HepG2 (cell line): Measurements from ENCODE around the gene EGR2. TPM values are rescaled to one million over a fixed set of nuclear protein-coding genes. Genes with fewer than 3 reads are reported as not detected.

Experiments used
- ATAC-seq: fragments of 200-7000 bp; cut with Tn5 transposase; 3 replicates; pipeline ENCODE4 v1.9.1; 2020; ENCODE audit warnings: mild to moderate bottlenecking, moderate library complexity
- BruUV-seq: library from RNA; stranded (reverse); fragments of 400-500 nt; replicated peaks from 2 replicates; lab custom pipeline; 2021; lab: Mats Ljungman, UMichigan
- CTCF ChIA-PET: fragments of 300-600 bp; formaldehyde crosslinking; extraction: SDS; loops from one replicate; lab custom pipeline; 2021; ENCODE audit warnings: low total read pairs, inconsistent platforms, low intra/inter-chr PET ratio; lab: Yijun Ruan, JAX
- POLR2A ChIA-PET: fragments of 350-600 bp; sonication (Branson Sonifier 250); formaldehyde crosslinking; loops from one replicate; lab custom pipeline; 2020; ENCODE audit warnings: antibody characterized with exemption, inconsistent platforms; lab: Yijun Ruan, JAX
- DNase-seq: peaks from one replicate; pipeline ENCODE4 v3.0.0-alpha.2; 2015; ENCODE audit warnings: low spot score
- FAIRE-seq: peaks from 3 replicates; lab custom pipeline; 2011; peaks lifted over from hg19 to GRCh38; lab: Jason Lieb, UNC
- H2AFZ ChIP-seq: one replicate; pipeline ENCODE4 v1.6.1; 2011; ENCODE audit warnings: low read length, inconsistent platforms
- H3K27ac ChIP-seq: fragments of 300-600 bp; 3 replicates; pipeline ENCODE4 v1.8.0; 2011; ENCODE audit warnings: mixed run types, mild to moderate bottlenecking, mixed read lengths, low read length, inconsistent platforms; ENCODE audit not compliant: insufficient read depth; ENCODE audit errors: extremely low read length
- H3K27me3 ChIP-seq, 2 experiments: fragments of 200-600 bp in 1 of 2; 2 replicates in 1 of 2; 3 replicates in 1 of 2; pipeline versions ENCODE4 v1.6.0 to v1.8.0; 2011; ENCODE audit warnings: low read length in 2 of 2, mild to moderate bottlenecking in 2 of 2, moderate library complexity in 2 of 2, inconsistent platforms in 1 of 2; ENCODE audit not compliant: insufficient read depth in 2 of 2, control insufficient read depth in 1 of 2
- H3K36me3 ChIP-seq, 2 experiments: fragments of 200-600 bp in 1 of 2; replicated peaks in 1 of 2; 2 replicates in 1 of 2; 3 replicates in 1 of 2; pipeline versions ENCODE4 v1.5.1 to v1.8.0; 2011; ENCODE audit warnings: low read length in 2 of 2, inconsistent platforms in 1 of 2; ENCODE audit not compliant: insufficient read depth in 2 of 2, control insufficient read depth in 1 of 2
- H3K4me1 ChIP-seq: 2 replicates; pipeline ENCODE4 v1.5.1; 2012; ENCODE audit warnings: low read length, inconsistent platforms; ENCODE audit not compliant: insufficient read depth
- H3K4me2 ChIP-seq: 2 replicates; pipeline ENCODE4 v1.6.0; 2011; ENCODE audit warnings: low read depth, low read length, inconsistent platforms
- H3K4me3 ChIP-seq, 3 experiments: fragments of 200-600 bp in 1 of 3; sonication (generic), shearing (Covaris generic) in 1 of 3; replicated peaks in 1 of 3; 2 replicates each; pipeline ENCODE4 v1.5.1; 2011 to 2016; ENCODE audit warnings: low read length in 3 of 3, inconsistent platforms in 2 of 3, low read depth in 2 of 3, mild to moderate bottlenecking in 2 of 3, control low read depth in 1 of 3, mixed read lengths in 1 of 3; ENCODE audit not compliant: insufficient read depth in 1 of 3
- H3K79me2 ChIP-seq: one replicate; pipeline ENCODE4 v1.6.1; 2011; ENCODE audit warnings: low read length, inconsistent platforms; ENCODE audit not compliant: insufficient read depth
- H3K9ac ChIP-seq: 2 replicates; pipeline ENCODE4 v1.6.0; 2011; ENCODE audit warnings: mild to moderate bottlenecking, low read depth, low read length, inconsistent platforms; ENCODE audit not compliant: insufficient read depth
- H3K9me3 ChIP-seq: 2 replicates; pipeline ENCODE4 v1.5.1; 2012; ENCODE audit warnings: mild to moderate bottlenecking, low read length
- H4K20me1 ChIP-seq: 2 replicates; pipeline ENCODE4 v1.6.0; 2011; ENCODE audit warnings: inconsistent platforms, mild to moderate bottlenecking, low read length, moderate library complexity; ENCODE audit not compliant: insufficient read depth
- HNF4A ChIP-seq: sonication (generic); formaldehyde crosslinking; IDR thresholded peaks from 2 replicates; pipeline ENCODE4 v1.4.0; 2020; ENCODE audit warnings: missing genetic modification reagents
- HOXA3 ChIP-seq: sonication (generic); formaldehyde crosslinking; IDR thresholded peaks from 2 replicates; pipeline ENCODE4 v1.5.0; 2020; ENCODE audit warnings: missing genetic modification reagents
- MEF2D ChIP-seq: sonication (generic); formaldehyde crosslinking; IDR thresholded peaks from 2 replicates; pipeline ENCODE4 v1.5.1; 2020; ENCODE audit warnings: mild to moderate bottlenecking, missing genetic modification reagents
- SRSF9 ChIP-seq: fragments of 200-400 bp; formaldehyde crosslinking; IDR thresholded peaks from 2 replicates; pipeline ENCODE4 v1.6.1; 2018; ENCODE audit warnings: borderline replicate concordance, mild to moderate bottlenecking, low read depth, low read length; ENCODE audit not compliant: insufficient read depth, poor library complexity, severe bottlenecking
- ZNF180 ChIP-seq: sonication (generic); formaldehyde crosslinking; IDR thresholded peaks from 2 replicates; pipeline ENCODE4 v1.4.0; 2020; ENCODE audit warnings: low read depth, missing genetic modification reagents, borderline replicate concordance
- ZNF572 ChIP-seq: sonication (generic); formaldehyde crosslinking; IDR thresholded peaks from 2 replicates; pipeline ENCODE4 v1.5.1; 2020; ENCODE audit warnings: mild to moderate bottlenecking, missing genetic modification reagents
- ZSCAN12 ChIP-seq: sonication (generic); formaldehyde crosslinking; IDR thresholded peaks from 2 replicates; pipeline ENCODE4 v1.9.0; 2021; ENCODE audit warnings: mild to moderate bottlenecking, missing genetic modification reagents
- WGBS: methylation state at CpG from one replicate; pipeline ENCODE4 v1.1.6; 2017; ENCODE audit warnings: low lambda C conversion rate; 5-methylcytosine and 5-hydroxymethylcytosine counted together
- in situ Hi-C: cut with HindIII; loops from 2 replicates; pipeline ENCODE4 v1.10.0; 2017; ENCODE audit warnings: low pct_unique_long_range_greater_than_20kb; ENCODE audit not compliant: extremely low pct_ligation_motif_present
- intact Hi-C: fragments of 100-400 bp; cut with micrococcal nuclease; formaldehyde crosslinking; loops from one replicate; pipeline ENCODE4 v1.10.0; 2022; ENCODE audit not compliant: unreplicated experiment
- polyA plus RNA-seq, 8 experiments: library from polyadenylated mRNA; depleted of rRNA in 3 of 8; stranded (reverse) in 7 of 8; unstranded in 1 of 8; fragments of >200 nt; fragmentation: Illumina TruSeq in 4 of 8; extraction: Trizol in 4 of 8; gene quantifications; 2 replicates each; pipeline versions ENCODE4 v1.2.1 to v1.2.3, GENCODE V29; 2011 to 2016; ENCODE audit warnings: low read depth in 4 of 8, missing spikeins in 1 of 8, mixed read lengths in 1 of 8; ENCODE audit not compliant: insufficient read depth in 1 of 8
- total RNA-seq, 5 experiments: library from RNA; depleted of rRNA; stranded (reverse); fragments of >200 nt; fragmentation: Illumina TruSeq; extraction: Trizol; gene quantifications; 2 replicates each; pipeline ENCODE4 v1.2.3, GENCODE V29; 2016; ENCODE audit warnings: low read depth in 1 of 5
- TF ChIP-seq, protein P1 (sequence below): fragments of 450-650 bp; IDR thresholded peaks from 2 replicates; pipeline ENCODE4 v1.6.1; 2017; ENCODE audit warnings: mild to moderate bottlenecking
- TF ChIP-seq, protein P2 (sequence below): sonication (generic); formaldehyde crosslinking; IDR thresholded peaks from 2 replicates; pipeline ENCODE4 v1.4.0; 2020; ENCODE audit warnings: missing genetic modification reagents, mild to moderate bottlenecking, borderline replicate concordance

The EGR2 gene
- total and polyA plus RNA-seq, 2 of the 13 experiments (the other 11 are each of a cell fraction or from before 2014, with no cell fraction given): 0.11 to 0.15 TPM

DNA sequence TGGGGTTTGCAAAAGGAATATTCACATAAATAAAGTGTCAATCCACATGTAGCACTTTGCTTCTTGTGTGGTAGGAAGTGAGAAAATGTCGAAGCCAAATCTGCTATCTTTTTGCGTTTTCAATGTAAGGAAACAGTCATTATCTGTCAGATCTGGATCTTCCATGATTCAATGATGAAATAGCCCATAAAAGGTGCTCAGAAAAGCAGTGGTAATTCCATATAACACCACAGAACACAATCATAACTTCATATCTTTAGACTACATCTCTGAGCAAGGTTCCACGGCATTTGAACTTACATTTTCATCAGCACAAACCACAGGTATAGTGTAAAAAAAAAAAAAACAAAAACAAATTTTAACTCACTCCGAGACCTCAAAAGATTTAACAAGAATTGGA is 39.9 kb upstream of the EGR2 start:
- Histone ChIP-seq H4K20me1 (no peaks in the 10 kb centered on the region), H3K36me3 (no peaks in the 10 kb centered on the region), H3K4me3 (no peak overlapping the region), H3K27ac (no peak overlapping the region), H3K79me2 (no peaks in the 10 kb centered on the region), H2AFZ (no peak overlapping the region), H3K27me3 (no peaks in the 10 kb centered on the region; a peak in 1 of 5 replicates), H3K9me3 (no peaks in the 10 kb centered on the region), H3K4me2 (no peak overlapping the region), H3K9ac (no peak overlapping the region), H3K4me1 (peaks cover 9% of the 10 kb centered on the region)
- TF ChIP-seq HOXA3 (CRISPR knock-in tag) (no peak), ZNF572 (CRISPR knock-in tag) (no peak), HNF4A (CRISPR knock-in tag) (no peak), MEF2D (CRISPR knock-in tag) (no peak), ZNF180 (CRISPR knock-in tag) (no peak), SRSF9 (no peak), ZSCAN12 (CRISPR knock-in tag) (no peak)
- TF ChIP-seq, protein P1, sequence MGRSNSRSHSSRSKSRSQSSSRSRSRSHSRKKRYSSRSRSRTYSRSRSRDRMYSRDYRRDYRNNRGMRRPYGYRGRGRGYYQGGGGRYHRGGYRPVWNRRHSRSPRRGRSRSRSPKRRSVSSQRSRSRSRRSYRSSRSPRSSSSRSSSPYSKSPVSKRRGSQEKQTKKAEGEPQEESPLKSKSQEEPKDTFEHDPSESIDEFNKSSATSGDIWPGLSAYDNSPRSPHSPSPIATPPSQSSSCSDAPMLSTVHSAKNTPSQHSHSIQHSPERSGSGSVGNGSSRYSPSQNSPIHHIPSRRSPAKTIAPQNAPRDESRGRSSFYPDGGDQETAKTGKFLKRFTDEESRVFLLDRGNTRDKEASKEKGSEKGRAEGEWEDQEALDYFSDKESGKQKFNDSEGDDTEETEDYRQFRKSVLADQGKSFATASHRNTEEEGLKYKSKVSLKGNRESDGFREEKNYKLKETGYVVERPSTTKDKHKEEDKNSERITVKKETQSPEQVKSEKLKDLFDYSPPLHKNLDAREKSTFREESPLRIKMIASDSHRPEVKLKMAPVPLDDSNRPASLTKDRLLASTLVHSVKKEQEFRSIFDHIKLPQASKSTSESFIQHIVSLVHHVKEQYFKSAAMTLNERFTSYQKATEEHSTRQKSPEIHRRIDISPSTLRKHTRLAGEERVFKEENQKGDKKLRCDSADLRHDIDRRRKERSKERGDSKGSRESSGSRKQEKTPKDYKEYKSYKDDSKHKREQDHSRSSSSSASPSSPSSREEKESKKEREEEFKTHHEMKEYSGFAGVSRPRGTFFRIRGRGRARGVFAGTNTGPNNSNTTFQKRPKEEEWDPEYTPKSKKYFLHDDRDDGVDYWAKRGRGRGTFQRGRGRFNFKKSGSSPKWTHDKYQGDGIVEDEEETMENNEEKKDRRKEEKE: no peak
- TF ChIP-seq, protein P2, sequence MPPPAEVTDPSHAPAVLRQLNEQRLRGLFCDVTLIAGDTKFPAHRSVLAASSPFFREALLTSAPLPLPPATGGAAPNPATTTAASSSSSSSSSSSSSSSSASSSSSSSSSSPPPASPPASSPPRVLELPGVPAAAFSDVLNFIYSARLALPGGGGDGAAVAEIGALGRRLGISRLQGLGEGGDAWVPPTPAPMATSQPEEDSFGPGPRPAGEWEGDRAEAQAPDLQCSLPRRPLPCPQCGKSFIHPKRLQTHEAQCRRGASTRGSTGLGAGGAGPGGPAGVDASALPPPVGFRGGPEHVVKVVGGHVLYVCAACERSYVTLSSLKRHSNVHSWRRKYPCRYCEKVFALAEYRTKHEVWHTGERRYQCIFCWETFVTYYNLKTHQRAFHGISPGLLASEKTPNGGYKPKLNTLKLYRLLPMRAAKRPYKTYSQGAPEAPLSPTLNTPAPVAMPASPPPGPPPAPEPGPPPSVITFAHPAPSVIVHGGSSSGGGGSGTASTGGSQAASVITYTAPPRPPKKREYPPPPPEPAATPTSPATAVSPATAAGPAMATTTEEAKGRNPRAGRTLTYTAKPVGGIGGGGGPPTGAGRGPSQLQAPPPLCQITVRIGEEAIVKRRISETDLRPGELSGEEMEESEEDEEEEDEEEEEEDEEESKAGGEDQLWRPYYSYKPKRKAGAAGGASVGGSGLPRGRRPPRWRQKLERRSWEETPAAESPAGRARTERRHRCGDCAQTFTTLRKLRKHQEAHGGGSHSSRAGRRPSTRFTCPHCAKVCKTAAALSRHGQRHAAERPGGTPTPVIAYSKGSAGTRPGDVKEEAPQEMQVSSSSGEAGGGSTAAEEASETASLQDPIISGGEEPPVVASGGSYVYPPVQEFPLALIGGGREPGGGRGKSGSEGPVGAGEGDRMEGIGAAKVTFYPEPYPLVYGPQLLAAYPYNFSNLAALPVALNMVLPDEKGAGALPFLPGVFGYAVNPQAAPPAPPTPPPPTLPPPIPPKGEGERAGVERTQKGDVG (CRISPR knock-in tag): no peak
- ChIA-PET CTCF (no interaction called here), POLR2A (no interaction called here)
- FAIRE-seq (no peak), ATAC-seq (no peak), DNase-seq (no peak)
- 3% methylated on average over 4 of the region's 4 CpGs for WGBS
- BruUV-seq: no TSS peak
- in situ Hi-C loops: no loop called here
- intact Hi-C loops: no loop called here
